Embryonic facial prominence (tissue), 1 donor: ENCODE measurements around the gene FOXD4L1.
A peak's percentile ranks its signal among the peaks of the same experiment; 100 is the strongest.
"Not testable (repeated sequence)": the region's sequence is repeated elsewhere in the genome, so short reads cannot be mapped to it uniquely, and the experiment has no call there.

Source experiments
- DNase-seq: peaks from one replicate; pipeline ENCODE4 v3.0.0-alpha.2; 2016; ENCODE audit errors: extremely low spot score

The FOXD4L1 gene

DNA sequence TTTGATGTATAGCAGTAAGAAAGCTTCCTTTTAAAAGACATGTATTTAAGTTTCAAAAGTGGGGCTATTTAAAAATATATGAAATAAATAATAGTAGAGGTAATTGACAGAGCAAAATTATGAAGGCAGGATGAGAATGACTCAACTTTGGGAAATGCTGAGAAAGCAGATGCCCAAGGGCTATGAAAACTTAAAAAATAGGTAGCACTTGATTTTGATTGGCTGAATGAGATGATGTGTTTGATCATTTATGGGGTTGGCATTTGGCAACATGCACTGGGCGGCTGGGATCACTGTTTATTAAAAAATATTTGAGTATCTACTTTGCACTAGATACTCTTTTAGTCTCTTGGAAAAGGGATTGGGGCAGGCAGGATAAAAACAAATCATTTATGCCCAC, 26.5 kb downstream of the FOXD4L1 start:
- DNase-seq = not testable (repeated sequence)

GRCh38 chr2:113527350-113528045, 29.0 kb downstream of the FOXD4L1 start:
- not testable (repeated sequence) for DNase-seq

DNA sequence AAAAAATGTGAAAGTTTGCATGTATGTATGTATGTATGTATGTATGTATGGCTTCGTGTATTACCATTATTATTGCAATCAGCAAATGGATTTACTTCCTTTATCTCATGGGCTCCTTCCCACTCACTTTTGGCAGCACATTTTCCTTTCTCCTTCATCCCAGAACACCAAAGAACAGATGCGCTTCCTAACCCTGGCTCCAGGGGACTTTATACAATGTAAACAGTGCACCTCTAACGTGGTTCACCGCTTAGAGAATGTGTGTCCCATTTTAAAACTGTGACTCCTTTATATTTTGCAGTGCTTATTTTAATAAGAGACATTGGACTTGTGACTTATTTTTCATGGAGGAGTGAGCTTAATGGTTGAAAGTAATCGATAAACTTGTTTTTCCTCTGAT, 29.7 kb downstream of the FOXD4L1 start:
- not testable (repeated sequence) for DNase-seq

GRCh38 chr2:113528904-113529303, 30.4 kb downstream of the FOXD4L1 start:
- not testable (repeated sequence) for DNase-seq

- not testable (repeated sequence) for DNase-seq
These were observed 34.5 kb downstream of the FOXD4L1 start for GRCh38 chr2:113532991-113533390.

- DNase-seq = not testable (repeated sequence)
These were observed 38.1 kb downstream of the FOXD4L1 start for GRCh38 chr2:113536573-113536972.

DNA sequence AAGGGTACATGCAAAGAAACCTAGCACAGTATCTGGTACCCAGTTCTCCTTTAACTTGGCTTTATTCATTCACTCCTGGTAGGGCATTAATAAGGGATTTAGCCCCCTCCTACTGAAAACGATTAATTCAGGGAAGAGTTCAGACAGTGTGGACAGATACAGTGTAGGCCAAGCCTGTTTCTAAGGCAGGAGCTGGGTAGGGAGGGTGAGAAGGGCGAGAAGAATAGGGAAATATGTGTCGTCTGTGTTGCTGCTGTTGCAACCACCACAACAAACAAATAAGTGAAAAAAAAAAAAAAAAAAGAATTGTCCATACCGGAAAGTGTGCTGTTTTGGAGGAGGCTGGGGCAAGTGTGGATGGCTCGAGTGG, 42.4 kb downstream of the FOXD4L1 start:
- not testable (repeated sequence) for DNase-seq

DNA sequence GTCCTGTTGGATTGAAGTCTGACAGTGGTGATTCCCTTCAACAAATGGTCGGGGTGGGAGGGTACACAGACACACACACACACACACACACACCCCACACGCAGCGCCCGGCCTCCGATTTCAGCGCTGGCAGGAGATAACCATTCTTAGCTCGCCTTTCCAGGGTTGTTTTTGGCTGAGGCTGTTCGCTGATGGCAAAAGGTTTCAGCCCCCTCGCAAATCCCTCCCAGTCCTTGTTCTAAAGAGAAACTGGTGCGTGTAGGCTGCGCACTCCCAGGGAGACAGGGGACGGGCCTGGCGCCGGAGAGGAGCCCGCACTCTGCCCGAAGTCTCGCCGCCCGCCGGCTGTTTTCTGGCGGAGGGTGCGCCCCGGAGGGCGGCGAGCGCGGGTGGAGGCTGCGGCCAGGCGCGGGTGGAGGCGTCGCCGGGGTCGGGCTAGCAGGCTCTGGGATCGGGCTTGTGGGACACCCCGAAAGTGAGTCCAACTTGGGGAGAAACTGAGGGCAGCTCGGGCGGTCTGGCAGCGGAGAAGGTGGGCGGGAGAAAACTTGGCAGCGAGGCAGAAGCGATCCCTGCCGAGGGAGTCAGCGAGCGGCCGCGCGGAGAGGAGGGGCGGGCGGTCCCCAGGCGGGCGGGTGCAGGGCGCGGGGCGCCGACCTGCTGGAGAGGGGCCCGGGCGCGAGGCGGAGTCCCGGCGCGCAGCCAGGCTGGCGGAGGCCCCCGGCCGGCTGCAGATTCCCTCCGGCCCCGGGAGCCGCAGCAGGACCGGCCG, 42.9 kb downstream of the FOXD4L1 start:
- DNase-seq = peak; percentile 6

- not testable (repeated sequence) for DNase-seq
These were observed 43.6 kb downstream of the FOXD4L1 start for GRCh38 chr2:113541976-113542485.

DNA sequence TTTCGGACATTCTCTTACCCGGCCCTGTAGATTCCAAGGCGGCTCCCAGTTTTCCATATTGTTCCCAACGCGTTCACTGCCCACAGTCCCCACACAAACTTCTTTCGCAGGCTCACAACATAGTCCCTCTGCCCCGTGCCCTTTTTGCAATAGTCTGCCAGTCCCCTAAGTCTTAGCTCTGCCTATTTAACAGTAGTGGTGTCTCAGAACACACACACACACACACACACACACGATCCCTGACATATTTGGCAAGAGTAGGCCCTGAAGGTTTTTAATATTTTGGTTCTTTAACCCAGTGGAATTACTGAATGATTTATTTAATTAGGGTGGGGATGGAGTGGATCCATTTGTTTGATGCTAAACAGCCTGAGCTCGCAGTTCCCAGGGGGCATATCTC, 44.1 kb downstream of the FOXD4L1 start:
- DNase-seq = not testable (repeated sequence)
